Gastrocnemius medialis (tissue), 4 donors: ENCODE results near the gene FKRP.
"Not testable (repeated sequence)": the region's sequence is repeated elsewhere in the genome, so short reads cannot be mapped to it uniquely, and the experiment has no call there.

Experiments used
- CTCF ChIP-seq, 5 experiments: fragments of 450-650 bp in 3 of 5; fragments of 200-600 bp in 2 of 5; sonication (generic) in 2 of 5; IDR thresholded peaks in 4 of 5; conservative IDR thresholded peaks in 1 of 5; 1 replicate in 4 of 5; 2 replicates in 1 of 5; pipeline ENCODE4 v1.5.1; 2016 to 2019; ENCODE audit warnings: antibody characterized with exemption in 5 of 5, mild to moderate bottlenecking in 3 of 5, moderate library complexity in 3 of 5
- POLR2A ChIP-seq, 2 donors: fragments of 450-650 bp; IDR thresholded peaks; one replicate each; pipeline ENCODE4 v1.6.1; 2017; ENCODE audit warnings: antibody characterized with exemption in 2 of 2, mild to moderate bottlenecking in 2 of 2, moderate library complexity in 2 of 2

GRCh38 chr19:46768746-46769145, 22.9 kb downstream of the FKRP start:
- TF ChIP-seq CTCF (IDR thresholded peaks at IDR 0.05 in 4 of 5, conservative IDR thresholded peaks at IDR 0.05 in 1 of 5); POLR2A (IDR thresholded peaks at IDR 0.05): not testable (repeated sequence)
